PFSK-1 (cell line): ENCODE data around the gene STN1.

Experiments
- FOXP2 ChIP-seq: optimal IDR thresholded peaks from 2 replicates; pipeline ENCODE3; 2011; ENCODE audit warnings: borderline replicate concordance, control low read depth, inconsistent platforms; ENCODE audit not compliant: insufficient read depth; ENCODE audit errors: extremely low read length, extremely low read depth
- POLR2AphosphoS5 ChIP-seq: IDR thresholded peaks from 2 replicates; pipeline ENCODE4 v1.6.1; 2012; ENCODE audit warnings: low read depth, mild to moderate bottlenecking, control low read depth, low read length, moderate library complexity
- SIN3A ChIP-seq: IDR thresholded peaks from 2 replicates; pipeline ENCODE4 v1.6.1; 2012; ENCODE audit warnings: mild to moderate bottlenecking, low read length, moderate library complexity, borderline replicate concordance; ENCODE audit not compliant: insufficient read depth
- TAF1 ChIP-seq: IDR thresholded peaks from 2 replicates; pipeline ENCODE4 v1.6.1; 2012; ENCODE audit warnings: low read length, control low read depth, borderline replicate concordance; ENCODE audit not compliant: insufficient read depth
- TF ChIP-seq, protein P1 (sequence below), 2 experiments: IDR thresholded peaks; 2 replicates each; pipeline versions ENCODE4 v1.6.1 to v1.8.0; 2011 to 2012; ENCODE audit warnings: low read depth in 2 of 2, low read length in 2 of 2, control low read depth in 1 of 2, inconsistent platforms in 1 of 2, mild to moderate bottlenecking in 1 of 2, moderate library complexity in 1 of 2; ENCODE audit not compliant: insufficient read depth in 1 of 2

STN1 gene

DNA sequence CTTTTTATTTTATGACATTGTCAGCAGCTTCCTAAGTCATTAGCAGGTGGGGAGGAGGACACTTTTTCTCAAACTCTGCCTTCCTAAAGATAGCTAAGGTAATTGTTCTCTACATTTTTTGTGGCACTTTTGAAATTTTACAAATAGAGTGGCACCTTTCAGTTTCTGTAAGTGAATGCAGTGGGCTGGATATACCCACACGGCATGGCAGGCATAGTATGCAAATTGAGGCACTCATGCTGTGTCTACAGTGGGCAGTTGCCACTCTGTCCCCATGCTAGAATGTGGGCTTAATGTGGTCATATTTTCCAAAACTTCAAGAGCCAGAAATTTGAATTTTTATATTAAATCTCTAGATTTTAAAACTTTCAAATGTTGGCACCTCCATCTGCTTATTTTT, 49.8 kb downstream of the STN1 start:
- TF ChIP-seq, protein P1, sequence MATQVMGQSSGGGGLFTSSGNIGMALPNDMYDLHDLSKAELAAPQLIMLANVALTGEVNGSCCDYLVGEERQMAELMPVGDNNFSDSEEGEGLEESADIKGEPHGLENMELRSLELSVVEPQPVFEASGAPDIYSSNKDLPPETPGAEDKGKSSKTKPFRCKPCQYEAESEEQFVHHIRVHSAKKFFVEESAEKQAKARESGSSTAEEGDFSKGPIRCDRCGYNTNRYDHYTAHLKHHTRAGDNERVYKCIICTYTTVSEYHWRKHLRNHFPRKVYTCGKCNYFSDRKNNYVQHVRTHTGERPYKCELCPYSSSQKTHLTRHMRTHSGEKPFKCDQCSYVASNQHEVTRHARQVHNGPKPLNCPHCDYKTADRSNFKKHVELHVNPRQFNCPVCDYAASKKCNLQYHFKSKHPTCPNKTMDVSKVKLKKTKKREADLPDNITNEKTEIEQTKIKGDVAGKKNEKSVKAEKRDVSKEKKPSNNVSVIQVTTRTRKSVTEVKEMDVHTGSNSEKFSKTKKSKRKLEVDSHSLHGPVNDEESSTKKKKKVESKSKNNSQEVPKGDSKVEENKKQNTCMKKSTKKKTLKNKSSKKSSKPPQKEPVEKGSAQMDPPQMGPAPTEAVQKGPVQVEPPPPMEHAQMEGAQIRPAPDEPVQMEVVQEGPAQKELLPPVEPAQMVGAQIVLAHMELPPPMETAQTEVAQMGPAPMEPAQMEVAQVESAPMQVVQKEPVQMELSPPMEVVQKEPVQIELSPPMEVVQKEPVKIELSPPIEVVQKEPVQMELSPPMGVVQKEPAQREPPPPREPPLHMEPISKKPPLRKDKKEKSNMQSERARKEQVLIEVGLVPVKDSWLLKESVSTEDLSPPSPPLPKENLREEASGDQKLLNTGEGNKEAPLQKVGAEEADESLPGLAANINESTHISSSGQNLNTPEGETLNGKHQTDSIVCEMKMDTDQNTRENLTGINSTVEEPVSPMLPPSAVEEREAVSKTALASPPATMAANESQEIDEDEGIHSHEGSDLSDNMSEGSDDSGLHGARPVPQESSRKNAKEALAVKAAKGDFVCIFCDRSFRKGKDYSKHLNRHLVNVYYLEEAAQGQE (IDR thresholded peaks at IDR 0.05; ENCODE audit: insufficient read depth in 1 of 2, low read depth in 2 of 2, low read length in 2 of 2), result no peak
- no peak for TF ChIP-seq TAF1

DNA sequence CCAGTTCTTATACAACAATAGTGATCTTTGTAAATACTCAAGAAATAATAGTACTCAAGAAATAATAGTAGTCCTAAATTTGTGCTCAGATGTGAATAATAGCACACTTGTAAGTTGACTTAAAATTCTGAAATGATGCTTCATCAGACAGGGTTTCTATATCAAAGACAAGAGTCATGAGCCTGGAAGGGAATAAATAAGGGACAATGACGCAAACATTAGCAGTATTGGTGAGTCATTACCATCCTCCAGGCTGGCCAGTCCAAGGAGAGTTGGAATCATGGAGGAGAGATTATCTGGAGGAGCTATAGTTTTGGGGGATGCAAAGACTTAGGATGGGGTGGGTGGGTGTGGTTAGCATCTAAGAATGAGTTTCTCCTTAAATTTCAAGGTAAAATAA, 56.5 kb downstream of the STN1 start:
- TF ChIP-seq, protein P1 (IDR thresholded peaks at IDR 0.05; ENCODE audit: insufficient read depth in 1 of 2, low read depth in 2 of 2, low read length in 2 of 2), result no peak
- TF ChIP-seq SIN3A, result no peak
- no peak for TF ChIP-seq FOXP2

DNA sequence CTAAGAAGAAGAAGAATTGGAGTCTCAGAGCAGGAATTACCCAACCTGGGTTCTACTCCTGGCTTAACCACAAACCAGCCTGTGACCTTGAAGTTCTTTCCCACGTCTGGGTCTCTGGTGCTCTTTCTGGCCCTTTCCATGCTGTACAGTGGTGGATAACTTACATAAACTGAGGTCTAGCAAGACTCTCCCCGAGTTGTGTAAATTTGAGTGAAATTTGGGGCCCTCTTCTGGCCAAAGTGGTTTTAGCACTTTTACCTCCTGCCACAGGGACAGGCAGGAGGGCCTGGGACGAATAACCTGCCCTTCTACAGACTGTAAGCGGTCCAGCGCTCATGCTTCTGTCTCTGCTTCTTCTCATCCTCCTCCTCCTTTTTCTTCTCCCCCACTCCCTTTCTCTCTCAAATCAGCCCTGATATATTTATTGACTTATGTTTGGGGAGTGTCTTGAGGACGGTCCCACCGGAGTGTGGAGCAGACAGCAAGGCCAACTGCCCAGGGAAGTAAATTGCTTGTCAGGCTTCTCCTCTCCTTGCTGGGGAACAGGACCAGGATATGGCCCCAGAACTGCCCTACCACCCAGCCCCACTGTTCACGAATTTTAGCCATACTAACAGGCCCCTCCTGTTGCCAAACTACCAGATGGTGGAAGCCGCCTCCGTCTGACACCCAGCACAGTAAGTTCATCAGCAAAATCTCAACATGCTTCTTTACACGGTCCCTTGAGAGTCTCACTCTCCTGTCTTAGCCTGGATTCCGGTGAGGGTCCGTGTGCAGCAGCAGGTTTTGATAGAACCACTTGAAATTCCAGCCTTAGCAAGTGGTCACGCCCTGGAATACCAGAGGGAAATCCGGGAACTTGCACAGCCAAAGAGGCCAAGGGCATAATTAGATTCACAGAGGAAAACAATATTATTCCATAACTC, 58.6 kb downstream of the STN1 start:
- TF ChIP-seq, protein P1 (IDR thresholded peaks at IDR 0.05; ENCODE audit: insufficient read depth in 1 of 2, low read depth in 2 of 2, low read length in 2 of 2), result no peak
- no peak for TF ChIP-seq TAF1

DNA sequence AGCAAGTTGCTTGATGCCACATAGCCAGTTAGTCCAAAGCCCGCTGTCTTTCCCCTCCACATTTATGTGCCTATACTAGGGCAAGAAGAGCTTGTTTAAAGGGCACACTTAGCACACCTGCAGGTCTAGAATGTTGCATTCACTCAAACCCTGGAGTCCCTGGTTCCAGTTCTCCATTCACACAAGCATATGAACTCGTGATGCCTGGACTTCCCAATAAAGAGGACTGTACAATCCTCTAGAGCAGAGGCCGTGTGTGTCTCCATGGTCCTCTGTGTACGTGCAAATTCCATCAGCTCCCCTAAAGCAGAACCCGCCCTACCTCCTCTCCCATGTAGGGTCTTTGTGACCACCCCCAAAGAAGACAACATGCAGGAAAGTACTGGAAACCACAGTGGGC, 59.6 kb downstream of the STN1 start:
- TF ChIP-seq POLR2AphosphoS5 (no peak), SIN3A (no peak), FOXP2 (no peak)
- TF ChIP-seq, protein P1 (IDR thresholded peaks at IDR 0.05; ENCODE audit: insufficient read depth in 1 of 2, low read depth in 2 of 2, low read length in 2 of 2), result no peak

DNA sequence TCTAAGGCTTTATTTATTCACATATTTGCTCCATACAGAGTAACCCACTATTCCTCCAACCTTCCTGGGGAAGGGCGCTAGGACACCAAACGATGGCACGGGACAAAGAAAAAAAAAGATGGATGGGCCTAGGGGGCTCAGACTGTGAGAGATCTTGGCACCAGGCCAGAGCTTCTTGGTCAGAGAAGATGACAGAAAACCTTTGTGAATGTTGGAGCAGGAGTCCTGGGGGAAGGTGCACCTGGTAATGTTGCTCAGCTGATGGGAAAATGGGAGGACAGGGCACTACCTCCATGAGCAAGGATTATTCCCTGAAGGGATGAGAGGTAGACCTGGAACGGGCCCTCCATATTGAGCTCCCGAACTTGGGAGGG, 61.2 kb downstream of the STN1 start:
- TF ChIP-seq POLR2AphosphoS5 (no peak), TAF1 (no peak), FOXP2 (no peak), SIN3A (no peak)
- TF ChIP-seq, protein P1 (IDR thresholded peaks at IDR 0.05; ENCODE audit: insufficient read depth in 1 of 2, low read depth in 2 of 2, low read length in 2 of 2), result no peak
